CD4-positive, alpha-beta T cell (primary cell): ENCODE measurements around the gene BRD9. TPM values are rescaled to one million over a fixed set of nuclear protein-coding genes. Genes with fewer than 3 reads are reported as not detected.

Experiments used
- ATAC-seq: fragments of 200-7000 bp; cut with Tn5 transposase; one replicate; pipeline ENCODE4 v1.10.0; 2022; ENCODE audit warnings: mild to moderate bottlenecking; ENCODE audit not compliant: poor library complexity
- CTCF ChIA-PET: fragments of 350-600 bp; sonication (Branson Sonifier 250); formaldehyde crosslinking; loops from one replicate; lab custom pipeline; 2021; ENCODE audit warnings: antibody characterized with exemption, inconsistent platforms; lab: Charles Lee
- POLR2A ChIA-PET: fragments of 350-600 bp; sonication (Branson Sonifier 250); formaldehyde crosslinking; loops from one replicate; lab custom pipeline; 2021; ENCODE audit warnings: antibody characterized with exemption, inconsistent platforms; lab: Charles Lee
- DNase-seq, 14 experiments: peaks; one replicate each; pipeline ENCODE4 v3.0.0-alpha.2; 2013 to 2020; ENCODE audit warnings: mixed read lengths in 2 of 14
- H3K27ac ChIP-seq, 2 donors: one replicate each; pipeline versions ENCODE4 v1.5.1 to v1.7.0; 2013; ENCODE audit warnings: low read length in 2 of 2, low read depth in 1 of 2, mild to moderate bottlenecking in 1 of 2
- H3K27me3 ChIP-seq, 2 experiments: 1 replicate in 1 of 2; 2 replicates in 1 of 2; pipeline versions ENCODE4 v1.6.1 to v1.7.0; 2013; ENCODE audit warnings: low read length in 2 of 2, control low read depth in 1 of 2, mild to moderate bottlenecking in 1 of 2, moderate library complexity in 1 of 2; ENCODE audit not compliant: insufficient read depth in 2 of 2, control insufficient read depth in 1 of 2
- H3K36me3 ChIP-seq: one replicate; pipeline ENCODE4 v1.6.1; 2013; ENCODE audit warnings: low read length, control low read depth; ENCODE audit not compliant: insufficient read depth
- H3K4me1 ChIP-seq: one replicate; pipeline ENCODE4 v1.6.1; 2013; ENCODE audit warnings: low read length, control low read depth; ENCODE audit not compliant: insufficient read depth
- H3K4me3 ChIP-seq: one replicate; pipeline ENCODE4 v1.5.1; 2013; ENCODE audit warnings: mild to moderate bottlenecking, low read length, moderate library complexity
- H3K9me3 ChIP-seq, 2 experiments: 1 replicate in 1 of 2; 2 replicates in 1 of 2; pipeline versions ENCODE4 v1.6.1 to v1.7.0; 2013; ENCODE audit warnings: low read length in 2 of 2, mild to moderate bottlenecking in 2 of 2, control low read depth in 1 of 2, moderate library complexity in 1 of 2; ENCODE audit not compliant: control insufficient read depth in 1 of 2, insufficient read depth in 1 of 2
- H3K27ac Mint-ChIP-seq: one replicate; pipeline ENCODE4 v1.8.0; 2020; ENCODE audit warnings: mixed read lengths
- H3K27me3 Mint-ChIP-seq: one replicate; pipeline ENCODE4 v1.8.0; 2021; ENCODE audit warnings: mixed read lengths
- H3K36me3 Mint-ChIP-seq: one replicate; pipeline ENCODE4 v1.8.0; 2021; ENCODE audit warnings: low read depth, mixed read lengths
- H3K4me1 Mint-ChIP-seq: one replicate; pipeline ENCODE4 v1.8.0; 2021; ENCODE audit warnings: low read depth, mixed read lengths
- H3K4me3 Mint-ChIP-seq: one replicate; pipeline ENCODE4 v1.8.0; 2020; ENCODE audit warnings: mild to moderate bottlenecking, mixed read lengths
- H3K9me3 Mint-ChIP-seq: one replicate; pipeline ENCODE4 v1.8.0; 2020; ENCODE audit warnings: mixed read lengths
- CTCF ChIP-seq: fragments of 200-600 bp; IDR thresholded peaks from one replicate; pipeline ENCODE4 v1.8.0; 2022; ENCODE audit warnings: antibody characterized with exemption, mild to moderate bottlenecking
- intact Hi-C, 2 experiments: fragments of 100-400 bp; cut with DNase I in 1 of 2; cut with micrococcal nuclease in 1 of 2; formaldehyde crosslinking; loops; one replicate each; pipeline versions ENCODE4 v1.15.1 to v1.9.0; 2023 to 2025; cut with DNase I, micrococcal nuclease
- total RNA-seq, 174 experiments: library from RNA in 2 of 174; stranded (reverse) in 2 of 174; gene quantifications; one replicate each; pipeline ENCODE4 v1.2.3 and lab custom pipeline; 2021 to 2026

Gene BRD9
- total RNA-seq, 2 experiments from 2014 or later = 109 TPM

- no peak for DNase-seq
- Histone ChIP-seq H3K9me3 (no peaks in the 10 kb centered on the region), H3K27me3 (no peaks in the 10 kb centered on the region), H3K27ac (no peak overlapping the region), H3K4me1 (peaks cover 8% of the 10 kb centered on the region), H3K4me3 (no peak overlapping the region), H3K36me3 (peaks cover 75% of the 10 kb centered on the region)
- Mint-ChIP-seq H3K27me3 (no peaks in the 10 kb centered on the region), H3K4me1 (peaks cover 5% of the 10 kb centered on the region), H3K4me3 (no peak overlapping the region), H3K36me3 (peaks cover 78% of the 10 kb centered on the region), H3K27ac (no peak overlapping the region), H3K9me3 (no peaks in the 10 kb centered on the region)
- no peak for ATAC-seq
- ChIA-PET CTCF (no interaction called here), POLR2A (no interaction called here)
- intact Hi-C loops = no loop called here
- TF ChIP-seq CTCF = no peak
Observed at GRCh38 chr5:876398-877365, 15.9 kb downstream of the BRD9 start.

- no peak overlapping the region for H3K27ac ChIP-seq
- no peak for TF ChIP-seq CTCF
- no peaks in the 10 kb centered on the region for H3K27me3 ChIP-seq
- CTCF ChIA-PET = no interaction called here
- peaks cover 78% of the 10 kb centered on the region for H3K36me3 Mint-ChIP-seq
- H3K4me3 ChIP-seq = no peak overlapping the region
- peaks cover 75% of the 10 kb centered on the region for H3K36me3 ChIP-seq
- no peaks in the 10 kb centered on the region for H3K4me1 Mint-ChIP-seq
- ATAC-seq = no peak
- no peaks in the 10 kb centered on the region for H3K9me3 Mint-ChIP-seq
- POLR2A ChIA-PET = no interaction called here
- peaks cover under 1% of the 10 kb centered on the region for H3K4me1 ChIP-seq
- no peaks in the 10 kb centered on the region for H3K27me3 Mint-ChIP-seq
- intact Hi-C loops = no loop called here
- H3K27ac Mint-ChIP-seq = no peak overlapping the region
- H3K9me3 ChIP-seq = no peaks in the 10 kb centered on the region
- no peak overlapping the region for H3K4me3 Mint-ChIP-seq
- peak in 1 of 14 experiments; percentile 7 for DNase-seq
Observed at GRCh38 chr5:875931-876330, 16.7 kb downstream of the BRD9 start.

DNA sequence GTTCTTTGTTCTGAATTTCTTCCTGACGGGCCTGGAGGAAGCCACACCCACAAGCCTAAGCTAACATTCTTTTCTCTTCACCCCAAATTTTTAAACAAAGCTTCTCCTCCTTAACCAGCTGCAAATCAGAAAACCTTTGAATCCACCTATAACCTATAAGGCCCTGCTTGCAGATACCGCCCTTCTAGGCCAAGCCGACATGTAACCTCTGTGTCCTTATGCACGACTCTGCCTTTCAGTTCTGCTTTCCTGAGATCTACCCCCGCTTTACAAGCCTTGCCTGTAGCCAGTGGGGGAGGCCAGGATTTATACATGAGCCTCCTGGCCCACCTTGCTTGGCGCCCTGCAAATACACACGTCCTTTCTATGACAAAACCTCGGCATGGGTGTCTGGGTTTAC lies 19.3 kb downstream of the BRD9 start:
- Histone ChIP-seq H3K9me3 (no peaks in the 10 kb centered on the region), H3K4me1 (no peaks in the 10 kb centered on the region), H3K4me3 (no peak overlapping the region), H3K27ac (no peak overlapping the region), H3K27me3 (no peaks in the 10 kb centered on the region), H3K36me3 (peaks cover 97% of the 10 kb centered on the region)
- Mint-ChIP-seq H3K27ac (no peak overlapping the region), H3K4me3 (no peak overlapping the region), H3K36me3 (peaks cover 99% of the 10 kb centered on the region), H3K27me3 (no peaks in the 10 kb centered on the region), H3K9me3 (no peaks in the 10 kb centered on the region), H3K4me1 (no peaks in the 10 kb centered on the region)
- intact Hi-C loops = no loop called here
- CTCF ChIA-PET = no interaction called here
- DNase-seq (no peak), ATAC-seq (no peak)
- TF ChIP-seq CTCF = no peak
- POLR2A ChIA-PET = no interaction called here
